C4-2B (cell line): ENCODE results near the gene FLYWCH1.

Experiments used
- ZFX ChIP-seq: fragments of 450-650 bp; IDR thresholded peaks from 2 replicates; pipeline ENCODE4 v1.6.1; 2017
- TF ChIP-seq, protein P1 (sequence below): fragments of 450-650 bp; conservative IDR thresholded peaks from 2 replicates; pipeline ENCODE4 v1.5.1; 2017; ENCODE audit warnings: mild to moderate bottlenecking

DNA sequence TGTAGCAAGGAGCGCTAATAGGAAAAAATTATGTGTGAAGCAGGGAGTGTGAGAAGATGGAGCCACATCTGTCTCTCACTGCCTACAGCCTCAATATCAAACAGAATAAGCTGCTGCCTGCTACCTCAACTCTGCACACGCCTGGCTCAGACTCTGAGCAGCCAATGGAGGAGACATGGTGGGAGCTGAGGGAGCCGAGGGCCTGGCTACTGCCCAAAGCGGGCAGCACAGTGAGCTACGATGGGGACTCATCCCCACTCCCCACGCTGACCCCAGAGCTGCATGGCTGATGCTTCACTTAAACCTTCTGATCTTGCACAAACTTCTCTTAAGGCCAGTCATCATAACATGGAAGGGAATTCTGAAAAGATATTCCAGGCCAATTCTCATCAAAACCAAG lies 39.8 kb upstream of the FLYWCH1 start:
- TF ChIP-seq, protein P1, sequence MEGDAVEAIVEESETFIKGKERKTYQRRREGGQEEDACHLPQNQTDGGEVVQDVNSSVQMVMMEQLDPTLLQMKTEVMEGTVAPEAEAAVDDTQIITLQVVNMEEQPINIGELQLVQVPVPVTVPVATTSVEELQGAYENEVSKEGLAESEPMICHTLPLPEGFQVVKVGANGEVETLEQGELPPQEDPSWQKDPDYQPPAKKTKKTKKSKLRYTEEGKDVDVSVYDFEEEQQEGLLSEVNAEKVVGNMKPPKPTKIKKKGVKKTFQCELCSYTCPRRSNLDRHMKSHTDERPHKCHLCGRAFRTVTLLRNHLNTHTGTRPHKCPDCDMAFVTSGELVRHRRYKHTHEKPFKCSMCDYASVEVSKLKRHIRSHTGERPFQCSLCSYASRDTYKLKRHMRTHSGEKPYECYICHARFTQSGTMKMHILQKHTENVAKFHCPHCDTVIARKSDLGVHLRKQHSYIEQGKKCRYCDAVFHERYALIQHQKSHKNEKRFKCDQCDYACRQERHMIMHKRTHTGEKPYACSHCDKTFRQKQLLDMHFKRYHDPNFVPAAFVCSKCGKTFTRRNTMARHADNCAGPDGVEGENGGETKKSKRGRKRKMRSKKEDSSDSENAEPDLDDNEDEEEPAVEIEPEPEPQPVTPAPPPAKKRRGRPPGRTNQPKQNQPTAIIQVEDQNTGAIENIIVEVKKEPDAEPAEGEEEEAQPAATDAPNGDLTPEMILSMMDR: no peak
- TF ChIP-seq ZFX: no peak
